Articular chondrocyte of knee joint (primary cell): Measurements from ENCODE around the gene GALR1. TPM values are rescaled to one million over a fixed set of nuclear protein-coding genes. Genes with fewer than 3 reads are reported as not detected.

Source experiments
- total RNA-seq: library from RNA; depleted of rRNA; stranded (reverse); fragments of >200 nt; gene quantifications from 2 replicates; pipeline ENCODE4 v1.2.3, GENCODE V29; 2012

GALR1 gene, protein sequence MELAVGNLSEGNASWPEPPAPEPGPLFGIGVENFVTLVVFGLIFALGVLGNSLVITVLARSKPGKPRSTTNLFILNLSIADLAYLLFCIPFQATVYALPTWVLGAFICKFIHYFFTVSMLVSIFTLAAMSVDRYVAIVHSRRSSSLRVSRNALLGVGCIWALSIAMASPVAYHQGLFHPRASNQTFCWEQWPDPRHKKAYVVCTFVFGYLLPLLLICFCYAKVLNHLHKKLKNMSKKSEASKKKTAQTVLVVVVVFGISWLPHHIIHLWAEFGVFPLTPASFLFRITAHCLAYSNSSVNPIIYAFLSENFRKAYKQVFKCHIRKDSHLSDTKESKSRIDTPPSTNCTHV
- total RNA-seq, result not detected in 2 replicates

DNA sequence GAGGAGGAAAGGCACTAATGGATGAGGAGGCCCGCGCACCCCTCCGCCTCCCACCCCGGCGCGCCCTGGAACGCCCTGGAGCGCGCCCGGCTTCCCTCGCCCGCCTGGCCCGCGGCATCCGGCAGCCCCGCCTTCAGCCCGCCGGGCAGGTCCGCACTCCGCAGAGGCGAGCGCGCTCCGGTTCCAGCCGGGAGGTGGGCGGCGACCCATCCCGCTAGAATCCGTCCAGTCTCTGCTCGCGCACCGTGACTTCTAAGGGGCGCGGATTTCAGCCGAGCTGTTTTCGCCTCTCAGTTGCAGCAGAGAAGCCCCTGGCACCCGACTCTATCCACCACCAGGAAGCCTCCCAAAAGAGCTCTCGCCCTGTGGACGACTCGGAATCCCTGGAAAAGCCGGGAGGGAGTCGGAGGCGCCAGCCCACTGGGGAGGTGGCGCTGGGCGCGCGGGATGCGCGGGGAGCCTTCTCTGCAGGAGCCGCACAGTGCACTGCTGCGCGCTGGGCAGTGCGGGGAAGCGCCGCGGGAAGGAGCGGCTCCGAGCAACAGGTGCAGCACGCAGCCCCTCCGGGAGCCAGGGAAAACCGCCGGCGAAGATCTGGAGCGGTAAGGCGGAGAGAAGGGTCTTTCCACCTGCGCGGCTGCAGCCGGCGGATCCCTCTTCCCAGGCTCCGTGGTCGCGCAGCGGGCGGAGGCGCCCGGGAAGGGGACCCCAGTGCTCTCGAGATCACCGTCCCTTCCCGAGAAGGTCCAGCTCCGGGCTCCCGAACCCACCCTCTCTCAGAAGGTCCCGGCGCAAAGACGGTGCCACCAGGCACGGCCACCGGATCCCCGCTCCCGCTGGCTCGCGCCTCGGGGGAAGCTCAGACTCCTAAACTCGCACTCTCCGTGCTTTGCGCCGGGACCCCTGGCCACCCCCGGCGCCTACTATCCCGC lies at the start of gene GALR1:
TSS of gene GALR1 (plus strand) at position 280 of the 932 bp plus-strand sequence. CDS start 701 bp downstream, outside the sequence.

Other genes starting within 250 kb of the GALR1 start
- 4.3 and 17.1 TPM in 2 replicates for gene MBP, start 117.1 kb upstream of the GALR1 start, total RNA-seq